Heart left ventricle (tissue), 16 donors: Measurements from ENCODE around the gene FBXO40. TPM values are rescaled to one million over a fixed set of nuclear protein-coding genes. Genes with fewer than 3 reads are reported as not detected.

ENCODE experiments used
- ATAC-seq, 4 donors: fragments of 200-7000 bp; cut with Tn5 transposase; one replicate each; pipeline ENCODE4 v1.9.1; 2020 to 2022; ENCODE audit warnings: moderate library complexity in 4 of 4, mild to moderate bottlenecking in 3 of 4, moderate number of reproducible peaks in 1 of 4
- DNase-seq, 5 donors: peaks; one replicate each; pipeline ENCODE4 v3.0.0-alpha.2; 2020
- H3K27ac ChIP-seq, 12 donors: fragments of 200-600 bp; sonication (generic) in 4 of 12; one replicate each; pipeline versions ENCODE4 v1.5.0 to v1.8.0; 2016 to 2022; ENCODE audit warnings: mild to moderate bottlenecking in 2 of 12
- H3K27me3 ChIP-seq, 9 donors: fragments of 200-600 bp; sonication (generic) in 2 of 9; one replicate each; pipeline versions ENCODE4 v1.5.1 to v1.8.0; 2016 to 2022; ENCODE audit warnings: mild to moderate bottlenecking in 3 of 9
- H3K36me3 ChIP-seq, 9 donors: fragments of 200-600 bp; sonication (generic) in 2 of 9; one replicate each; pipeline versions ENCODE4 v1.5.0 to v1.8.0; 2018 to 2022; ENCODE audit warnings: mild to moderate bottlenecking in 2 of 9
- H3K4me1 ChIP-seq, 12 donors: fragments of 200-600 bp; sonication (generic) in 4 of 12; one replicate each; pipeline versions ENCODE4 v1.5.0 to v1.8.0; 2016 to 2022; ENCODE audit warnings: mild to moderate bottlenecking in 3 of 12
- H3K4me3 ChIP-seq, 12 donors: fragments of 200-600 bp; sonication (generic) in 4 of 12; one replicate each; pipeline versions ENCODE4 v1.5.0 to v1.8.0; 2017 to 2022; ENCODE audit warnings: mild to moderate bottlenecking in 9 of 12, moderate library complexity in 4 of 12
- H3K9me3 ChIP-seq, 12 donors: fragments of 200-600 bp; sonication (generic) in 4 of 12; one replicate each; pipeline versions ENCODE4 v1.5.0 to v1.8.0; 2016 to 2022; ENCODE audit warnings: mild to moderate bottlenecking in 1 of 12
- CTCF ChIP-seq, 12 donors: fragments of 200-600 bp; sonication (generic) in 4 of 12; IDR thresholded peaks; one replicate each; pipeline versions ENCODE4 v1.5.0 to v1.8.0; 2018 to 2022; ENCODE audit warnings: antibody characterized with exemption in 12 of 12, mild to moderate bottlenecking in 5 of 12
- POLR2A ChIP-seq, 2 donors: fragments of 450-650 bp; IDR thresholded peaks; one replicate each; pipeline ENCODE4 v1.6.1; 2017; ENCODE audit warnings: antibody characterized with exemption in 2 of 2, mild to moderate bottlenecking in 2 of 2, moderate library complexity in 2 of 2
- WGBS, 4 donors: extraction: QIAGEN DNeasy Blood & Tissue Kit in 2 of 4; methylation state at CpG; one replicate each; pipeline versions ENCODE4 v1.1.5 to v1.1.7; 2013 to 2018; 5-methylcytosine and 5-hydroxymethylcytosine counted together
- intact Hi-C, 10 donors: fragments of 100-400 bp; cut with DNase I; formaldehyde crosslinking; loops; one replicate each; pipeline versions ENCODE4 v1.11.1 to v1.14.2; 2022
- polyA plus RNA-seq, 2 donors: library from polyadenylated mRNA; stranded (reverse); fragments of 200-250 nt; gene quantifications; one replicate each; pipeline ENCODE4 v1.2.3, GENCODE V29; 2013
- total RNA-seq, 9 donors: library from RNA; depleted of rRNA in 2 of 9; stranded (reverse); fragments of >200 nt in 2 of 9; fragmentation: NEBNext Ultra II Directional in 3 of 9; extraction: Animal tissue kit (Norgen Biotek cat#: 25700) in 3 of 9; gene quantifications; one replicate each; pipeline versions ENCODE4 v1.1.0 to v1.2.4, GENCODE V29; 2016 to 2023
- donor health status: ischemic (EF 13 %, LVEDD 7.1; RV severe dilation, severe dysfunction).
- donor health status: healthy with polysubstance abuse.
- donor health status: DM: no; HTN: yes; CAD: no.
- donor health status: DM: no; HTN: no; CAD: no.
- donor health status: ischemic (EF 25% LVEDD 6.9; RV normal size, moderate dysfunction).
- donor health status: ischemic (EF 25% LVEDD 5.7; RV mildly dilated, moderate dysfunction).
- donor health status: healthy.
- donor health status: DM: yes; HTN: yes; CAD: no.
- donor health status: ischemic (EF 35%, LVEDD 5.7; RV mildly dilated, moderate dysfunction).
- donor health status: nonischemic (EF 11% LVEDD 7.7; RV severe dilation, severe dysfunction).
- donor health status: DM: yes; HTN: yes; CAD: no.
- donor health status: PGD.
- donor health status: ischemic (EF 29% LVEDD 5.4; RV normal size, mild dysfunction).
- donor health status: nonischemic (EF 23%, LVEDD 6.1; RV moderate dilation, normal function).

Gene FBXO40
- total and polyA plus RNA-seq, 11 donors, result 4.7 to 268 (median 104) TPM

- no peak overlapping the region for H3K4me3 ChIP-seq
- no peak for TF ChIP-seq CTCF (IDR thresholded peaks at IDR 0.05)
- TF ChIP-seq POLR2A (IDR thresholded peaks at IDR 0.05), result no peak
- intact Hi-C loops, result loop anchor here in 1 of 10 donors (10.0 kb wide), 1 partner anchor 57 kb away; no protein-coding TSS in a partner anchor
- peaks cover 5 to 100% (median 90%) of the 10 kb centered on the region in 9 donors for H3K36me3 ChIP-seq
- peak overlapping the region in 3 of 12 donors; percentile 7 to 76 (median 23) for H3K27ac ChIP-seq
- no peaks in the 10 kb centered on the region for H3K9me3 ChIP-seq
- peaks cover 0 to 40% (median 0%) of the 10 kb centered on the region in 12 donors for H3K4me1 ChIP-seq
- DNase-seq (no peak), ATAC-seq (peak in 1 of 4 donors; percentile 36)
- WGBS, 4 donors, result 83 to 86% (median 84%) methylated on average over 4 of the region's 4 CpGs
- H3K27me3 ChIP-seq, result no peaks in the 10 kb centered on the region
Measured at GRCh38 chr3:121667333-121667732, 74.2 kb downstream of the FBXO40 start.

GRCh38 chr3:121670676-121671075 is 77.5 kb downstream of the FBXO40 start:
- H3K9me3 ChIP-seq, result no peaks in the 10 kb centered on the region
- H3K27me3 ChIP-seq, result no peaks in the 10 kb centered on the region
- TF ChIP-seq CTCF (IDR thresholded peaks at IDR 0.05) (no peak), POLR2A (IDR thresholded peaks at IDR 0.05) (no peak)
- peaks cover 0 to 35% (median 0%) of the 10 kb centered on the region in 12 donors for H3K4me1 ChIP-seq
- peaks cover 5 to 98% (median 95%) of the 10 kb centered on the region in 9 donors for H3K36me3 ChIP-seq
- ATAC-seq, result peak in 2 of 4 donors; percentile 32 to 59
- intact Hi-C loops, result no loop called here
- DNase-seq, result no peak
- H3K27ac ChIP-seq, result peak overlapping the region in 1 of 12 donors; percentile 51
- H3K4me3 ChIP-seq, result no peak overlapping the region

- Histone ChIP-seq H3K9me3 (no peaks in the 10 kb centered on the region), H3K4me1 (no peaks in the 10 kb centered on the region), H3K36me3 (peaks cover 5 to 98% (median 91%) of the 10 kb centered on the region in 9 donors), H3K27ac (no peak overlapping the region), H3K4me3 (no peak overlapping the region), H3K27me3 (no peaks in the 10 kb centered on the region)
- no peak for TF ChIP-seq POLR2A (IDR thresholded peaks at IDR 0.05)
- TF ChIP-seq CTCF (IDR thresholded peaks at IDR 0.05), result no peak
- intact Hi-C loops, result no loop called here
- no peak for ATAC-seq
- DNase-seq, result no peak
- 96 to 98% (median 97%) methylated on average over 2 of the region's 2 CpGs for WGBS, 4 donors
Measured at GRCh38 chr3:121677141-121677540, 84.0 kb downstream of the FBXO40 start.

Other genes starting within 250 kb of the FBXO40 start
- gene POLQ, start 47.4 kb upstream of the FBXO40 start, total RNA-seq, result 1 to 10 TPM in 2 of 9 donors, under 1 TPM in 7; 0.13 to 1.5 (median 0.39) TPM
- gene POLQ, start 47.4 kb upstream of the FBXO40 start, polyA plus RNA-seq, result under 1 TPM; 0.11 to 0.15 TPM
- not detected for gene ARGFX, start 25.4 kb upstream of the FBXO40 start, total RNA-seq
- gene ARGFX, start 25.4 kb upstream of the FBXO40 start, polyA plus RNA-seq, result not detected
- 10 to 100 TPM in 7 of 9 donors, 1 to 10 TPM in 2; 7.4 to 72.4 (median 10.6) TPM for gene HCLS1, start 67.5 kb downstream of the FBXO40 start, total RNA-seq
- 10 to 100 TPM in 1 of 2 donors, 1 to 10 TPM in 1; 8.9 to 18.0 TPM for gene HCLS1, start 67.5 kb downstream of the FBXO40 start, polyA plus RNA-seq
- gene GOLGB1, start 156.4 kb downstream of the FBXO40 start, total RNA-seq, result 10 to 100 TPM; 28.5 to 90.9 (median 44.9) TPM
- gene GOLGB1, start 156.4 kb downstream of the FBXO40 start, polyA plus RNA-seq, result 10 to 100 TPM; 14.4 to 21.4 TPM
- gene IQCB1, start 241.7 kb downstream of the FBXO40 start, total RNA-seq, result 10 to 100 TPM in 1 of 9 donors, 1 to 10 TPM in 8; 5.3 to 10.3 (median 6.6) TPM
- 1 to 10 TPM; 5.1 to 6.3 TPM for gene IQCB1, start 241.7 kb downstream of the FBXO40 start, polyA plus RNA-seq
- gene EAF2, start 241.8 kb downstream of the FBXO40 start, total RNA-seq, result 1 to 10 TPM in 8 of 9 donors, under 1 TPM in 1; 0.95 to 6.3 (median 3.7) TPM
- gene EAF2, start 241.8 kb downstream of the FBXO40 start, polyA plus RNA-seq, result 1 to 10 TPM; 3.2 to 7.4 TPM